Neural crest cell (in vitro differentiated cells): ENCODE measurements around the gene CFAP97D1. TPM values are rescaled to one million over a fixed set of nuclear protein-coding genes. Genes with fewer than 3 reads are reported as not detected.
"Not testable (repeated sequence)": the region's sequence is repeated elsewhere in the genome, so short reads cannot be mapped to it uniquely, and the experiment has no call there.

Source experiments
- DNase-seq: peaks from one replicate; pipeline ENCODE4 v3.0.0; 2021; ENCODE audit warnings: low read depth, mixed read lengths, low spot score
- H3K27ac Mint-ChIP-seq: one replicate; pipeline ENCODE4 v1.8.0; 2021; ENCODE audit warnings: mild to moderate bottlenecking, mixed read lengths; ENCODE audit not compliant: unreplicated experiment
- H3K27me3 Mint-ChIP-seq: 2 replicates; pipeline ENCODE4 v1.8.0; 2021; ENCODE audit warnings: low read depth, mild to moderate bottlenecking, mixed read lengths
- H3K36me3 Mint-ChIP-seq: 2 replicates; pipeline ENCODE4 v1.8.0; 2021; ENCODE audit warnings: low read depth, mild to moderate bottlenecking, mixed read lengths
- H3K4me1 Mint-ChIP-seq: 2 replicates; pipeline ENCODE4 v1.8.0; 2021; ENCODE audit warnings: mixed read lengths
- H3K4me3 Mint-ChIP-seq: one replicate; pipeline ENCODE4 v1.8.0; 2021; ENCODE audit warnings: mild to moderate bottlenecking, mixed read lengths
- H3K9me3 Mint-ChIP-seq: 2 replicates; pipeline ENCODE4 v1.8.0; 2021; ENCODE audit warnings: mixed read lengths
- CTCF ChIP-seq: fragments of 200-600 bp; sonication (generic); conservative IDR thresholded peaks from 2 replicates; pipeline ENCODE4 v1.5.0; 2021; ENCODE audit warnings: antibody characterized with exemption, mild to moderate bottlenecking
- total RNA-seq: library from RNA; stranded (reverse); gene quantifications from 2 replicates; pipeline ENCODE4 v1.2.1, GENCODE V29; 2021

CFAP97D1 gene
- total RNA-seq, 1 donor from 2014 or later = not detected

- no peak for TF ChIP-seq CTCF
- Mint-ChIP-seq H3K27me3 (peaks cover 5% of the 10 kb centered on the region), H3K4me1 (peaks cover 15% of the 10 kb centered on the region), H3K27ac (no peak overlapping the region), H3K9me3 (peaks cover 4% of the 10 kb centered on the region), H3K36me3 (no peaks in the 10 kb centered on the region), H3K4me3 (no peak overlapping the region)
- DNase-seq = no peak
Measured at GRCh38 chr17:43788540-43788939, 8.3 kb downstream of the CFAP97D1 start.

- Mint-ChIP-seq H3K36me3 (no peaks in the 10 kb centered on the region), H3K27me3 (peaks cover 11% of the 10 kb centered on the region), H3K4me1 (peaks cover 12% of the 10 kb centered on the region), H3K27ac (no peak overlapping the region), H3K9me3 (peaks cover 7% of the 10 kb centered on the region), H3K4me3 (no peak overlapping the region)
- TF ChIP-seq CTCF = no peak
- DNase-seq = no peak
Measured at GRCh38 chr17:43789482-43789881, 9.2 kb downstream of the CFAP97D1 start.

GRCh38 chr17:43790311-43790940 lies 10.2 kb downstream of the CFAP97D1 start:
- Mint-ChIP-seq H3K9me3 (peaks cover 7% of the 10 kb centered on the region), H3K4me3 (no peak overlapping the region), H3K36me3 (no peaks in the 10 kb centered on the region), H3K4me1 (peaks cover 8% of the 10 kb centered on the region), H3K27me3 (peaks cover 19% of the 10 kb centered on the region), H3K27ac (no peak overlapping the region)
- no peak for DNase-seq
- no peak for TF ChIP-seq CTCF

GRCh38 chr17:43791589-43791988 lies 11.4 kb downstream of the CFAP97D1 start:
- Mint-ChIP-seq H3K9me3 (peaks cover 7% of the 10 kb centered on the region), H3K27me3 (peaks cover 25% of the 10 kb centered on the region), H3K36me3 (no peaks in the 10 kb centered on the region), H3K4me3 (no peak overlapping the region), H3K4me1 (peaks cover 8% of the 10 kb centered on the region), H3K27ac (no peak overlapping the region)
- TF ChIP-seq CTCF = no peak
- no peak for DNase-seq

GRCh38 chr17:43792668-43793067 lies 12.4 kb downstream of the CFAP97D1 start:
- DNase-seq, H3K4me1 Mint-ChIP-seq, H3K27ac Mint-ChIP-seq, H3K36me3 Mint-ChIP-seq, H3K9me3 Mint-ChIP-seq, H3K4me3 Mint-ChIP-seq: not testable (repeated sequence)
- peaks cover 32% of the 10 kb centered on the region for H3K27me3 Mint-ChIP-seq

GRCh38 chr17:43798024-43798423 lies 17.8 kb downstream of the CFAP97D1 start:
- peaks cover 32% of the 10 kb centered on the region for H3K27me3 Mint-ChIP-seq
- not testable (repeated sequence) for H3K36me3 Mint-ChIP-seq, H3K4me1 Mint-ChIP-seq, H3K9me3 Mint-ChIP-seq, H3K4me3 Mint-ChIP-seq, H3K27ac Mint-ChIP-seq, DNase-seq
